Choroid plexus epithelial cell (primary cell): ENCODE measurements around the gene SMOC1.

Source experiments
- DNase-seq: peaks from one replicate; pipeline ENCODE4 v3.0.0-alpha.2; 2010; ENCODE audit warnings: low read depth
- H3K4me3 ChIP-seq: 2 replicates; pipeline ENCODE4 v1.5.1; 2011; ENCODE audit warnings: low read depth, mild to moderate bottlenecking, control low read depth, low read length, moderate library complexity
- CTCF ChIP-seq: conservative IDR thresholded peaks from 2 replicates; pipeline ENCODE4 v1.5.1; 2011; ENCODE audit warnings: low read depth, mild to moderate bottlenecking, control low read depth, inconsistent platforms, low read length, moderate library complexity

The SMOC1 gene

GRCh38 chr14:70004791-70005190, 125.6 kb downstream of the SMOC1 start:
- peak; percentile 79 for DNase-seq
- no peak for TF ChIP-seq CTCF
- no peak overlapping the region for H3K4me3 ChIP-seq

- no peak for TF ChIP-seq CTCF
These were observed 126.1 kb downstream of the SMOC1 start for GRCh38 chr14:70005281-70005805.

GRCh38 chr14:70006699-70007098, 127.5 kb downstream of the SMOC1 start:
- no peak for DNase-seq
- H3K4me3 ChIP-seq = no peak overlapping the region
- TF ChIP-seq CTCF = no peak

More at GRCh38 chr14:70005281-70005805, 126.1 kb downstream of the SMOC1 start:
- H3K4me3 ChIP-seq = no peak overlapping the region
- no peak for DNase-seq

GRCh38 chr14:70008284-70009262, 129.4 kb downstream of the SMOC1 start:
- H3K4me3 ChIP-seq = no peak overlapping the region
- no peak for DNase-seq
- TF ChIP-seq CTCF = no peak

- no peak for TF ChIP-seq CTCF
- no peak overlapping the region for H3K4me3 ChIP-seq
- no peak for DNase-seq
These were observed 130.7 kb downstream of the SMOC1 start for GRCh38 chr14:70009961-70010360.

- no peak overlapping the region for H3K4me3 ChIP-seq
- TF ChIP-seq CTCF = no peak
- no peak for DNase-seq
These were observed 131.9 kb downstream of the SMOC1 start for GRCh38 chr14:70011098-70011497.
